Stimulated activated CD4-positive, alpha-beta T cell treated with anti-CD3 and anti-CD28 coated beads, Interleukin-12 subunit alpha, Interleukin-12 subunit beta, amount 100 ng/mL, for 24 hours (primary cell): ENCODE measurements around the gene TMUB1.

Experiments used
- DNase-seq, 2 experiments: peaks; one replicate each; pipeline ENCODE4 v3.0.0-alpha.2; 2020; ENCODE audit warnings: low read depth in 2 of 2

The TMUB1 gene

GRCh38 chr7:151034312-151035025 is 48.8 kb downstream of the TMUB1 start:
- DNase-seq: no peak

- DNase-seq: no peak
Observed at GRCh38 chr7:151033864-151034249, 49.4 kb downstream of the TMUB1 start.

DNA sequence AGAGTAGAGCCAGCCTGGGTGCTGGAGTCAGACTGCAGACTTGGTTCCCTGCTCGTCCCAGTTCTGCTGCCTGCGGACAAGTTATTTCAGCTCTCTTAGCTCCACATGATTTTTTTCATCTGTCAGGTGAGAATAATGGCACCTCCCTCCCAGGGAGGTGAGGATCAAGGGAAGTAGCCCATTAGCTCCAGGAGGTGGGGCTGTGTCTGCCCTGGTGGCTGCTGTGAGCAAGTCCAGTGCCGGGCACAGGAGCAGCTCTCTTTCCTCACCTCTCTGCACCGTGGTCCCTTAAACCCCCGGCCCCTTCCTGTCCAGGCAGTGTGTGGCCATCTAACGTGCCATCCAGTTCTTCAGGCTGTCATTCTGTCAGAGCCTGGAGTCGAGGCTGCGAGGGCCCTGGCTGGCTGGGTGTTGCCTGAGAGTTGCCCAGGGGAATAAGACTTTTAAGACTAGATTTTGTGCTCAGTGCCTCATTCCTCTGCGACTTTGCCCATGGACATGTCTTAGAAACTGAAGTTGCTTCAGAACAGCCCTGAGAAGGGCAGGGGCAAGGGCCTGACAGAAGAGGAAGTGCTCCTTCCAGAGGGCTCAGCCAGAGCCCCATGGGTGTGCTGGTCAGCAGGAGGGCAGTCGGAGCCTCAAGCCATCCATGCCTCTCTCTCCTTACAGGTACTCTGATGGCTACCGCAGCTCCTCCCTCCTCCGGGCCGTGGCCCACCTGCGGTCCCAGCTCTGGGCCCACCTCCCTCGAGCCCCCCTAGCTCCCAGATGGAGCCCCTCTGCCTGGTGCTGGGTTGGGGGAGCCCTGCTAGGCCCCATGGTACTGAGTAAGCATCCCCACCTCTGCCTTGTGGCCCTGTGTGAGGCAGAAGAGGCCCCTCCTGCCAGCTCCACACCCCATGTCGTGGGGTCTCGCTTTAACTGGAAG is 50.1 kb downstream of the TMUB1 start:
- no peak for DNase-seq
